ENCODE data around the gene CALN1.

DNA sequence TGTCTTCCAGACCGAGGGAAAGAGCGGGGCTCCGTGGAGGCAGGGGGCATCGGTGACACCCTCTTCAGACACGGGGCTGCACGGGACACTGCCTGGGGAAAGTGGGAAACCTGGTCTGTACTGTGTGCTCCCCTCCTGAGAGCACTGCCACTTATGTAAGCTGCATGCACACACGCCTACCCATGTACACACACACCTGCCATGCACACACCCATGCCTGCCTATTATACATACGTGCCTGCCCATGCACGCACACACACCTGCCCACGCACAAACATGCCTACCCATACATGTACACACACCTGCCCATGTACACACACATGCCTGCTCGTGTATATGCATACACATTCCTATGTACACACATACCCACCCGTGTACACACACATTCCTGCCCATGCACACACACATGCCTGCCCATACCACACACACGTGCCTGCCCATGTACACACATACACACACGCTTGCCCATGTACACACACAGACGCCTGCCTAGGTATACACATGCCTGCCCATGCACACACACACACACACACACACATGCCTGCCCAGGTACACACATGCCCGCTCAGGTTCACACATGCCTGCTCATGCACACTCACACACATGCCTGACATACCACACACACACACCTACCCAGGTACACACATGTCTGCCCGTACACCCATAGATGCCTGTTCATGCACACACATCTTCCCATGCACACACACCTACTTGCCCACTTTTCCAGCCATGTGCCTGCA, 35.5 kb upstream of the CALN1 start:
- TF ChIP-seq, protein P1, sequence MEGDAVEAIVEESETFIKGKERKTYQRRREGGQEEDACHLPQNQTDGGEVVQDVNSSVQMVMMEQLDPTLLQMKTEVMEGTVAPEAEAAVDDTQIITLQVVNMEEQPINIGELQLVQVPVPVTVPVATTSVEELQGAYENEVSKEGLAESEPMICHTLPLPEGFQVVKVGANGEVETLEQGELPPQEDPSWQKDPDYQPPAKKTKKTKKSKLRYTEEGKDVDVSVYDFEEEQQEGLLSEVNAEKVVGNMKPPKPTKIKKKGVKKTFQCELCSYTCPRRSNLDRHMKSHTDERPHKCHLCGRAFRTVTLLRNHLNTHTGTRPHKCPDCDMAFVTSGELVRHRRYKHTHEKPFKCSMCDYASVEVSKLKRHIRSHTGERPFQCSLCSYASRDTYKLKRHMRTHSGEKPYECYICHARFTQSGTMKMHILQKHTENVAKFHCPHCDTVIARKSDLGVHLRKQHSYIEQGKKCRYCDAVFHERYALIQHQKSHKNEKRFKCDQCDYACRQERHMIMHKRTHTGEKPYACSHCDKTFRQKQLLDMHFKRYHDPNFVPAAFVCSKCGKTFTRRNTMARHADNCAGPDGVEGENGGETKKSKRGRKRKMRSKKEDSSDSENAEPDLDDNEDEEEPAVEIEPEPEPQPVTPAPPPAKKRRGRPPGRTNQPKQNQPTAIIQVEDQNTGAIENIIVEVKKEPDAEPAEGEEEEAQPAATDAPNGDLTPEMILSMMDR (IDR thresholded peaks at IDR 0.05): no peak
- no peak for TF ChIP-seq POLR2A (IDR thresholded peaks at IDR 0.05)
